ENCODE measurements around the gene HCN4.
"Not testable (repeated sequence)": the region's sequence is repeated elsewhere in the genome, so short reads cannot be mapped to it uniquely, and the experiment has no call there.

HCN4 gene

DNA sequence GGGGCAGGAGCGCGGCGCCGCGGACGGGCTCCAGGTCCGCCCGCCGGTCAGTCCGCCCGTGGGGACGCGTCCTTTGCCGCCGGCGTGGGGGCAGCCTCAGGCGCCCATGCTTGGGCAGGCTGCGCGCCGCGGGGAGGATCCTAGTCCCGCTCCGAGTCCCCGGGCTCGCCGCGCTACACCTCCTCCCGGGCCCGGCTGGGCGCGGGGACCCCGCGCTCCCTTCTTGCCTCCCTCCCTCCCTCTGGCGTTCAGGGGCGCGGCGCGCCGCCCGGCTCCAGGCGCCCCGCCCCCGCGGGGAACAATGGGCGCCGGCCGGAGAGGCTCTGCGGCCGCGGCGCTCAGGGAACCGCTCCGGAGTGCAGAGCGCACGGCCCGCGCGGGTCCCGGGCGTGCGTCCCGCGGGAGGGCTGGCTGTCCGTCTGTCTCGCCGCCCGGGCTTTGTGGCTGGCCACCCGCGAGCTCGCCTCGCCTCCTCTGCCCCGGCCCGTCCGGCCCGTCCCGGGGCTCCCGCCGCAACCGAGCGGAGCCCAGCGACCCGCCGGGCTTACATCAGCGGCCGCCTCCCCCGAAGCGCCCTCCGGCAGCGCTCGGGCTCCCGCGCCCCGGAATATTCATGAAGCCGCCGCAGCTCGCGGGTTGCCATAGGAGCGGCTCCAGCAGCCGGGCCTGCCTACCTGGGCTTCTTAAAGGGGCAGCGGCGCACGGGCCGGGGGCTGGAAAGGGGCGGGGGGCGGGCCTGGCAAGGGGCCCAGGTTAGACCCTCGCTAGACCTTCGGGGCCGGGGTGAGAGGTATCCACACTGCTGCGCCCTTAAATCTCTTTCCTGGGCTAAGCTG lies at the start of gene HCN4:
Gene HCN4, minus strand, starts transcription at position 658 of the 836 bp plus-strand sequence. CDS start 688 bp downstream, outside the sequence.
- in situ Hi-C loops (cut with HindIII; ENCODE audit: low pct_unique_long_range_greater_than_20kb, low sequenced_read_pairs) = no loop called here
- peak; percentile 10 to 80 for DNase-seq (ENCODE audit: low read depth in 1 of 2, low spot score in 1 of 2)
- TF ChIP-seq JUND (IDR thresholded peaks at IDR 0.05; ENCODE audit: low read depth) = no peak

DNA sequence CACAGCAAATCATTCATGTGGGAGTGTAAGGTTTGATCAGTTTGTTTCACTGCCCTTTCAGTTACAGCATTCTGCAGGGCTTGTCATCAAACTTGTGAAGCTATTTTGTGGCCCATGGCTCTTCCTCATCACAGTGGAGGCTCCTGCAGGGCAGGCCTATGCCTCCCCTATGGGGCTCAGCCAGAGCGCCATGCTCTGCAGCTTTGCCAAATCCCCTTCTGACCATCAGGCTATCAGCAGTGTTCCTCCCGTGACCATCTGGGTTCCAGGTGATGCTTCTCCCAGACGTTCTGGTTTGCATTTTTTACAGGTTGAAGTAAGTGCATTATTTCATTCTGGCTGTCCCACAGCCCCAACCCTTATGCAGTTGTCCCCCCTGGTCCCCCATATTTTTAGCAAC lies 46.1 kb upstream of the HCN4 start:
- in situ Hi-C loops (cut with HindIII; ENCODE audit: low pct_unique_long_range_greater_than_20kb, low sequenced_read_pairs) = no loop called here
- DNase-seq (ENCODE audit: low read depth in 1 of 2, low spot score in 1 of 2) = no peak
- TF ChIP-seq JUND (IDR thresholded peaks at IDR 0.05; ENCODE audit: low read depth) = no peak

DNA sequence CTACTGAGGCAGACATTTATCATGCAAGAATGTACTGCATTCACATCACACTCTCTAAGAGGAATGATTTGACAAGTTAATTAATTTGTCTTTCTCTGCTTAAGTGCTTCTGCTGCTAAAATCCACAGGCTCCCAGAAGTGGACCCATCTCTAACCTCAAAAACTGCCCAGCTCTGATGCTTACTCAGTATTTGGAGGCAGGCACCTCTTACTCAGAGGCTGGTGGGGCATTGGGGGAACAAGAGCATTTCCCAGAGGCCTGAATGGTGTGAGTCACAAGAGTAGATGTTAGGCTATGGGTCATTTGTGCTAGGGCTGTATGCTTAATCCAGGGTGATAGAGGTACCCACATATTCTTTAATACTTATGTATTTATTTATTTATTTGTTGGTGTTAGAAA lies 34.4 kb upstream of the HCN4 start:
- no peak for DNase-seq (ENCODE audit: low read depth in 1 of 2, low spot score in 1 of 2)
- TF ChIP-seq JUND (IDR thresholded peaks at IDR 0.05; ENCODE audit: low read depth) = no peak
- in situ Hi-C loops (cut with HindIII; ENCODE audit: low pct_unique_long_range_greater_than_20kb, low sequenced_read_pairs) = no loop called here

DNA sequence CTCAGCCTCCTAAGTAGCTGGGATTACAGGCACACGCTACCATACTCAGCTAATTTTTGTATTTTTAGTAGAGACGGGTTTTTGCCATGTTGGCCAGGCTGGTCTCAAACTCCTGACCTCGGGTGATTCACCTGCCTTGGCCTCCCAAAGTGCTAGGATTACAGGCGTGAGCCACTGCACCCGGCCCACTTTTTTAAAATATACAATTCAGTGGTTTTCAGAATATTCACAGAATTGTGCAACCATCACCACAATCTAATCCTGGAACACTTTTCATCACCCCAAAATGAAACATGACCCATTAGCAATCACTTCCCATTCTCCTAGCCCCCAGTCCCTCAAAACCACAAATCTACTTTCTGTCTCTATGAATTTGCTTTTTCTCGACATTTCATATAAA lies 31.5 kb upstream of the HCN4 start:
- in situ Hi-C loops (cut with HindIII; ENCODE audit: low pct_unique_long_range_greater_than_20kb, low sequenced_read_pairs) = not testable (repeated sequence)

DNA sequence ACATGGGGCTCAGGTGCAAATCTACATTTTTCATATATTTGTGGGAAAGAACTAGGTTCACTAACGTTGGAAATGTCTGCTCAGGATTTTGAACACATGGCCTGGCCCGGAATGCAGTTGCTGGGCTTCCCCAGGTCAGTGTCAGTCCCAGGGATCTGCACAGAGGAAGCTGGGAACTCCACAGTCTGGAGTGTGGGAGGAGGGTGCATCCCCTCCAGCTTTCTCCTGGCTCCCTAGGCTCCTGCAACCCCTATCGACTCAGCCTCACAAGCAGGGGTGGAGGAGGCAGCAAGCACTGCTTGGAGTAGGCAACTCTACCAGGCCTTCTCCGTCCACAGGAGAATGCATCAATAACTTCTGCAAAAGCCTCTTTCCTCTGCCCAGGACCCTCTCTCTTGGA lies 30.1 kb upstream of the HCN4 start:
- in situ Hi-C loops (cut with HindIII; ENCODE audit: low pct_unique_long_range_greater_than_20kb, low sequenced_read_pairs) = no loop called here
- DNase-seq (ENCODE audit: low read depth in 1 of 2, low spot score in 1 of 2) = no peak

More for the DNA sequence above, 31.5 kb upstream of the HCN4 start:
- not testable (repeated sequence) for DNase-seq (ENCODE audit: low read depth in 1 of 2, low spot score in 1 of 2)

DNA sequence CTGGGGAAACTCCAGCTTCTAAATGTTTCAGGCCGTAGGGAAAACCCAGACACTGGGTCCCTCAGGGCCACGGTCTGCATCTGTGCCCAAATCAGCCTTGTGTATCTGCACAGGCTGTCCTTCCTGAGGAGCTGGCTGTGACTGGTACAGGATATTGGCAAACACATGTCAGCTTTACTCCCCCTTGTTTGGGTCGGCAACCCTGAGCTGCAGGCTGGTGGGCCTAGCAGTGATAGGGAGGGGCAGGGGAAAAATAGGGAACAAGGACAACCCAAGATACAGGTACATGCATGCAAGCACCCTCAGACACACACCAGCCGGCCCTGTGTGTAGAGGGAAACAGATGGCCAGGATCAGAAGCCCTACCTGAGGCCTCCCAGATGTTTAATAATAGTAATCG lies 28.7 kb upstream of the HCN4 start:
- DNase-seq (ENCODE audit: low read depth in 1 of 2, low spot score in 1 of 2) = no peak
- no peak for TF ChIP-seq JUND (IDR thresholded peaks at IDR 0.05; ENCODE audit: low read depth)
- in situ Hi-C loops (cut with HindIII; ENCODE audit: low pct_unique_long_range_greater_than_20kb, low sequenced_read_pairs) = no loop called here

More for the DNA sequence above, 30.1 kb upstream of the HCN4 start:
- no peak for TF ChIP-seq JUND (IDR thresholded peaks at IDR 0.05; ENCODE audit: low read depth)

DNA sequence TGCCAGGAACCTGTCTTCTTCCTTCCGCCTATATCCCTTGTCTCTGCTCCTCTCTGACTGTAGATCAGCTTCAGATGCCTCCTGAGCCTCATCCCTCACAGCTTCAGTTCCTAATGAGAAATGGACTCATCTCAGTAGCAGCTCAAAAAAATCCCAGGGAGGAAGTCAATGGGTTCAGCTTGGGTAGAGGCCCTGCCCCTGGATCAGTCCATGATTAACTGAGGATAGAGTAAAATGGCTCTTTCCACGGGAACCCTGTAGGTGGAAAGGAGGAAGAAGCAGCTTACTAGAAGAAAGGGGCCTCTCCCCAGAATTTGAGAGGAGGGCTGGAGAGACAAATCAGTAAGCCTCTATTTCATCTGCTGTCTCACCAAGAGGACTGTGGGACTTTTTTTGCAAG lies 26.9 kb upstream of the HCN4 start:
- DNase-seq (ENCODE audit: low read depth in 1 of 2, low spot score in 1 of 2) = no peak
- no peak for TF ChIP-seq JUND (IDR thresholded peaks at IDR 0.05; ENCODE audit: low read depth)
- in situ Hi-C loops (cut with HindIII; ENCODE audit: low pct_unique_long_range_greater_than_20kb, low sequenced_read_pairs) = no loop called here

DNA sequence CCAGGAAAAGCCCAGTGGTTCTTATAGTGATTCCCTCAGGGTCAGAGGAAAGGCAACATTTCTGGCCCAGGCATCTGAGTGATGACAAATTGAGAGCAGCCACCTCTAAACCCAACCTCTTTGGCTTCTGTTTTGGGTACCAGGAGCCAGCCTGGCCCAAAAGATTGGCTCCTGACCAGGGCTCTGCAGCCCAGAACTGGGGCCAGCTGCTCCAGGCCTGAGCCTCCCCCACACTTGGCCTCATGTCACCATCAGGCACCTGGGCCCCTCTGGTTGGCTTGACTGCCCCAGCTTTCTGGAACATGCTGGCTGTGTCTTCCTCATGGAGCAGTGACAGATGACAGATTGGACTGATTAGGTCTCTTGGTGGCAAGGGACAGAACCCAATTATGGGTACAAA lies 26.0 kb upstream of the HCN4 start:
- in situ Hi-C loops (cut with HindIII; ENCODE audit: low pct_unique_long_range_greater_than_20kb, low sequenced_read_pairs) = no loop called here
- TF ChIP-seq JUND (IDR thresholded peaks at IDR 0.05; ENCODE audit: low read depth) = no peak
- no peak for DNase-seq (ENCODE audit: low read depth in 1 of 2, low spot score in 1 of 2)

DNA sequence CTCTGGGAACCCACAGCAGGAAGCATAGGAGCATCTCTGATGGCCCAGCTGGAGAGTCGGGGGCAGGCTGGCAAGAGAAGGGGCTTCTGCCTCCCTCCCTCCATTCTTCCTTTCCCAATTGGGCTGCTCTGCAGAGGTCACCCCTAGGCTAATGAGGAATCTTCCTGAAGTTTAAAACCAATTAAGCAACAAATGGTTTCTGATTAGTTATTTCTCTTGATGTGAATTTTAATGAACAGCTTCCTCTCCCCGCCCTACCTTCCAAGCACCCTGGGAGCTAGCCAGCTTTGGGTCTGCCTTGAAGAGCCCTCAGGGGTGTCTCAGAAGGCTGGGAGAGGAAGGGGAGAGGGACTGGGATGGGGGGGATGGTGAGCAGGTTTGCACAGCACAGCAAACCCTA lies 24.6 kb upstream of the HCN4 start:
- TF ChIP-seq JUND (IDR thresholded peaks at IDR 0.05; ENCODE audit: low read depth) = no peak
- DNase-seq (ENCODE audit: low read depth in 1 of 2, low spot score in 1 of 2) = no peak
- in situ Hi-C loops (cut with HindIII; ENCODE audit: low pct_unique_long_range_greater_than_20kb, low sequenced_read_pairs) = no loop called here

DNA sequence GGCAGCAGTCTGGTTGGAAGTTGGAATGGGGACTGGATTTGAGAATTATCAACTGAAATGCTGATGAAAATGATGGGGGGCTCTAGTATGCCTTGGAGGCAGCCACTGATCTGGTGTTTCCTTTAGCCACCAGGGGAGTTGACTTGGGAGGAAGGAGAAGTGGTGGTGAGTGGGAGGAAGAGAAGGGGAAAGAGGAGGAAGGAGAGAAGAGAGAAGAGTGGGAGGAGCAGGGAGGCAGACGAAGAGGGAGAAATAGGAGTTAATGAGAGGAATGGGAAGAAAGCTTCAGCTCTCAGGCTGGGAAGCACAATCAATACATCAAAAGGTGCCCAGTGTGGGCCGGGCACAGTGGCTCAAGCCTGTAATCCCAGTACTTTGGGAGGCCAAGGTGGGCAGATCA lies 23.3 kb upstream of the HCN4 start:
- in situ Hi-C loops (cut with HindIII; ENCODE audit: low pct_unique_long_range_greater_than_20kb, low sequenced_read_pairs) = no loop called here
- TF ChIP-seq JUND (IDR thresholded peaks at IDR 0.05; ENCODE audit: low read depth) = no peak
- DNase-seq (ENCODE audit: low read depth in 1 of 2, low spot score in 1 of 2) = no peak

DNA sequence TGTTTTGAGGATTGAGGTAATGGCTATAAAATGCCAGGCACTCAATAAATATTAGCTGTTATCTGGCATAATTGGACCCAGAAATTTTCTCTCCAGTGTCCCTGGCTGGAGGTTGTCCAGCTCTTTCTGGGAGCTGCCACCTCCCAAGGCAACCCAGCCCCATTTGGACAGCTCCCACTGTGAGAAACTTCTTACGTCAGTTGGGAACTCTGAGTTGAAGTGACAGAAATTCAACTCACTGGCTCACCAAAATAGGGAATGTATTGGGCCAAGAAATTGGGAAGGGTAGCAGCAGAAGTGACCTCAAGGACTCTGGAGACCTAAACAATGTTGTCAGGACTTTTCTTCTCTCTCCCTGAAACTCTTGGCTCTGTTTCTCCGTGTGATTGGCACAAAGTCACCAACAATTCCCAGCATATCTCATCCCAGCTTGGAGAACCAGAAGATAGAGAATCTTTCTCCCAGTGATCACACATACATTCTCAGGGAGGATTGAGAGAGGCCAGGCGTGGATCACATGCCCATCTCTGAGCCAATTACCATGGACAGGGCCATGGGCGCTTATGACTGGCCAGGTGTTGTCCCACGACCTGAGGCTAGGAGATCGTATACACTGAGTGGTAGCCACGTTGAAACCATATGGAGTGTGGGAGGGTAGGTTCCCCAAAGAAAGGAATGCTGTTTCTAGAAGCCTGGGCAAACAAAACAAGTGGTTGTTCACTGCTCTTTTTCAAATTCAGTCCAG lies 22.5 kb upstream of the HCN4 start:
- no peak for TF ChIP-seq JUND (IDR thresholded peaks at IDR 0.05; ENCODE audit: low read depth)
- in situ Hi-C loops (cut with HindIII; ENCODE audit: low pct_unique_long_range_greater_than_20kb, low sequenced_read_pairs) = no loop called here
- peak in 1 of 2 experiments; percentile 30 for DNase-seq (ENCODE audit: low read depth in 1 of 2, low spot score in 1 of 2)

DNA sequence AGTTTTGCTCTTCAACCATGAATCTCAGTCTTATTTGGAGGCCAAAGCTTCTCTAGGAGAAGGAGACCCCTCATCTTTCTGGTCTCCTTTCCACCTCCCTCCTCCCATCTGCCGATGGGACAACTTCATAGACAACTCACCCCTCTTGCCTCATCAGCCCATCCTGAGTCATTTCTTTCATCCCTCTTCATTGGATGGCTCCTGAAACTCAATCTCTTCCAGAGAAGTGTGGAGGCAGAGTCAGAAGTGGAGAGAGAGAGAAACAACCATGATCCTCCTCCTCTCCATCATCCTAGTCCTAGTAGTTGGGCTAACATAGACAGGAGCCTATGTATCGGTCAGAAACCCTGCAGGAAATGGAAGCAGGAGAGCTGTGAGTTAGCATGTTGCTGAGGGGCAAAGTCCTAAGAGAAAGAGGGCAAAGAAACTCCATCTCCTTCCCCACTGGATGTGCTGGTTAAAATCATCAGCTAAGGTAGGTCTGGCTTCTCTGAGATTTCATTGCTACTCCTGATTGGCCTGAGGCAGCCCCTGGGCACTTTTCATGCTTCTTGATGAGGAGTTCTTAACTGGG lies 21.3 kb upstream of the HCN4 start:
- no peak for TF ChIP-seq JUND (IDR thresholded peaks at IDR 0.05; ENCODE audit: low read depth)
- DNase-seq (ENCODE audit: low read depth in 1 of 2, low spot score in 1 of 2) = no peak
- in situ Hi-C loops (cut with HindIII; ENCODE audit: low pct_unique_long_range_greater_than_20kb, low sequenced_read_pairs) = no loop called here

DNA sequence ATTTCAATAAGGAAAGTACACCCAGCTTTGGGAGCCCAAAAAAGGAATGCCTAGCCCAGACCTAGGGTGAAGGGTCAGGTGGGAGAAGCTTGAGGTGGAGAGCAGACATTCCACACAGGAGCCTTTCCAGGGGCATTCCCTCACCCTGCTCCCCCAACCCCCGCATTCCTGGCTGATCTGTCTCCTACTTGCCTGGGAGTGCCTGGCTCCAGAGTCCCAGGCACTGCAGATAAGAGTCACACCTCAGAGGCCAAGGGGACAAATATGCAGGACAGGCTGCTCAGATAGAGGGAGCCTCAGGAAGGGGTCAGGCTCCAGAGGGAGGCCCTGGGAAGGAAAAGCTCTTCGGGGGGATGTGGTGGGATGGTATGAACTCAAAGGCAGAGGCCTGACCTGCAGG lies 20.8 kb upstream of the HCN4 start:
- TF ChIP-seq JUND (IDR thresholded peaks at IDR 0.05; ENCODE audit: low read depth) = no peak
- no peak for DNase-seq (ENCODE audit: low read depth in 1 of 2, low spot score in 1 of 2)
- in situ Hi-C loops (cut with HindIII; ENCODE audit: low pct_unique_long_range_greater_than_20kb, low sequenced_read_pairs) = no loop called here

Data from T47D (cell line).